ENCODE measurements around the gene TMEM233. TPM values are rescaled to one million over a fixed set of nuclear protein-coding genes. Genes with fewer than 3 reads are reported as not detected.

Gene TMEM233
- total RNA-seq, 1 donor from 2014 or later: not detected

DNA sequence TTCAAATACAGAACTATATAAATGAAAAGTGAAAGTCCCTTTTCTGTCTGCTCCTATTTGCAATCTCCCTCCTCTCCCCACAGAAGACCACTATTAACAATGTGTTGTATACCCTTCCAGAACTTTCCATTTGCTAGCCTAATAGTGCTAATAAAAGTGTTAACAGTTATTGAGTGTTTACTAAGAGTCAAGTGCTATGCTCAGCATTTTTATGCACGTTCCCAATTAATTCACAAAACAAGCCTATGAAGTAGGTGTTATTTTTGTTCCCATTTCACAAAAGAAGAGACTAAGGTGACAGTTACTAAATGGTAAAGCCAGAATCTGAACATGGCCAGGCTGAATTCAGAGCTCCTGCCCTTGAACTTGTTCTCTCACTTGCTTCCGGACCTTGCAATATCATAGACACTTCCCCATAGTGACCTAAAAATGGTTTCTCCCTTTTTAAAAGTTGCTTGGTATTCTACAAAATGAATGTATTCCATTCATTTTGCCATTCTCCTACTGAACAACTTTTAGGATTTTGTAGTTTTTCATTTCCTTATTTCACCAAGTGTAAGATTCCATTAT is 72.7 kb downstream of the TMEM233 start:
- TF ChIP-seq, protein P1, sequence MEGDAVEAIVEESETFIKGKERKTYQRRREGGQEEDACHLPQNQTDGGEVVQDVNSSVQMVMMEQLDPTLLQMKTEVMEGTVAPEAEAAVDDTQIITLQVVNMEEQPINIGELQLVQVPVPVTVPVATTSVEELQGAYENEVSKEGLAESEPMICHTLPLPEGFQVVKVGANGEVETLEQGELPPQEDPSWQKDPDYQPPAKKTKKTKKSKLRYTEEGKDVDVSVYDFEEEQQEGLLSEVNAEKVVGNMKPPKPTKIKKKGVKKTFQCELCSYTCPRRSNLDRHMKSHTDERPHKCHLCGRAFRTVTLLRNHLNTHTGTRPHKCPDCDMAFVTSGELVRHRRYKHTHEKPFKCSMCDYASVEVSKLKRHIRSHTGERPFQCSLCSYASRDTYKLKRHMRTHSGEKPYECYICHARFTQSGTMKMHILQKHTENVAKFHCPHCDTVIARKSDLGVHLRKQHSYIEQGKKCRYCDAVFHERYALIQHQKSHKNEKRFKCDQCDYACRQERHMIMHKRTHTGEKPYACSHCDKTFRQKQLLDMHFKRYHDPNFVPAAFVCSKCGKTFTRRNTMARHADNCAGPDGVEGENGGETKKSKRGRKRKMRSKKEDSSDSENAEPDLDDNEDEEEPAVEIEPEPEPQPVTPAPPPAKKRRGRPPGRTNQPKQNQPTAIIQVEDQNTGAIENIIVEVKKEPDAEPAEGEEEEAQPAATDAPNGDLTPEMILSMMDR (IDR thresholded peaks at IDR 0.05): no peak
- Mint-ChIP-seq H3K27ac (ENCODE audit: unreplicated experiment) (no peak overlapping the region), H3K27me3 (ENCODE audit: low read depth) (peaks cover 13% of the 10 kb centered on the region), H3K9me3 (ENCODE audit: low read depth) (no peaks in the 10 kb centered on the region), H3K36me3 (ENCODE audit: low read depth) (peaks cover 1% of the 10 kb centered on the region), H3K4me1 (ENCODE audit: low read depth) (peaks cover 31% of the 10 kb centered on the region), H3K4me3 (ENCODE audit: unreplicated experiment) (no peak overlapping the region)
- no peak for DNase-seq (ENCODE audit: low spot score)

DNA sequence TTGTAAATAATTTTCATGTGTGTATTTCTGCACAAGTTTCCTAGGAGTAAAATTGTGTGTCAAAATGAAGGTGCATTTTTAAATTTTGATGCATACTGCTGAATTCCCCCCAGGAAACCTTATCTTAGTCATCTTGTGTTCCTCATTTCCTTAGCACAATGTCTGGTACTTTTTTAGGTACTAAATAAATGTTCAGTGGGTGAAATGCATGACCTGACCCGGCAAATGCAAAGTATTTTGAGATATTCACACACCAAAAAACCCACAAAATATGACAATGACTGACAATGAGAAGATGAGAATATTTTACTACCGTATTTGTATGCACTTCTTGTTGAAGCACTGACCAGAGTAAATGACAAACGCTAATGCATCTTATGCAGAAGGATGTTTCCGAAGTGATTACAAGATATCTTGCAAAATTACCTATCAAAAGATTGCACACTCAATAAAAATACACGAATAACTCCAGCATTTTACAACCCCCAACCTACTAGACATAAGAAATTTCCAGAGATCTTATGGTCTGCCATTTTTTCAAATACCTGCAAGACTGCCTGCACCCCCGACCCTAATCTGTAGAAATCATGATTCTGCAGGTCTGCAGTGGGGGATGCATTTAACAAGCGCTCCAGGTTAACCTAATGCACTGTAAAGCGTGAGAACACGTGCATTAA is 73.5 kb downstream of the TMEM233 start:
- peaks cover 2% of the 10 kb centered on the region for H3K36me3 Mint-ChIP-seq (ENCODE audit: low read depth)
- peaks cover 9% of the 10 kb centered on the region for H3K27me3 Mint-ChIP-seq (ENCODE audit: low read depth)
- DNase-seq (ENCODE audit: low spot score): no peak
- H3K4me3 Mint-ChIP-seq (ENCODE audit: unreplicated experiment): peak overlapping the region; percentile 87
- no peaks in the 10 kb centered on the region for H3K9me3 Mint-ChIP-seq (ENCODE audit: low read depth)
- TF ChIP-seq, protein P1 (IDR thresholded peaks at IDR 0.05): no peak
- peaks cover 34% of the 10 kb centered on the region for H3K4me1 Mint-ChIP-seq (ENCODE audit: low read depth)
- H3K27ac Mint-ChIP-seq (ENCODE audit: unreplicated experiment): no peak overlapping the region

DNA sequence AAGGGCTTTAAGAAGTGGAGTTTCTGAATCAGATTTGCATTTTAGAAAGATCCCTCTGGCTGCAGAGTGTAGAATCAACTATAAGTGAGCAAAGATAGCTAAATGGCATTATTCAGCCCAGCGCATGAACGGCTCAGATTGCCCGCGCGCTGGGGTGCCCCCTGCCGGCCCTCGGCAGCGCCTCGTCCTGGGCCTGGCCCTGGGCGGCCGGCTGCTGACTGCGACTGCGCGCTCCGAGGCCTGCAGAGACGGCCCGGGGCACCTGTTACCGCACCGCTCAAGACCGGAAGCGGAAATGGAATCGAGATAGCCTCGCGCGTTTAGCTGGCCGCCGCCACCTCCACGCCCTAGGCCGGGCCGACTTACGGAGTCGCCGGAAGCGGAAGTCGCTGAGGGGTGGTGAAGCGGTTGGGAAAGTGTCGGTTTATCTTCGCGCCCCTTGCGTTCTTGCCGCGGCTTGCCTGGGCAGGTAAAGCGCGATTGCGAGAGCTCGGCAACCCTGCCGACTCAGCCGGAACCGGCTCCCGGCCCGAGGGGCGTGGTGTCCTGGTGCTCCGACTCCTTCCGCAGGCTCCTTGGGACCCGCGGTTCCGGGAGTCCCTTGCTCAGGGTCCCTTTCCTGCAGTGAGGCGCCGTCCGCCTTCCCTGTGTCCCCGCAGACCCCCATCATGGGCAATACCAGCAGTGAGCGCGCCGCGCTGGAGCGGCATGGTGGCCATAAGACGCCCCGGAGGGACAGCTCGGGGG is 74.2 kb downstream of the TMEM233 start, which contains the start of gene PRKAB1:
PRKAB1 (plus strand) TSS at position 557 of the 747 bp plus-strand sequence; CDS start at position 669, 112 bp downstream.
- peaks cover 34% of the 10 kb centered on the region for H3K4me1 Mint-ChIP-seq (ENCODE audit: low read depth)
- H3K9me3 Mint-ChIP-seq (ENCODE audit: low read depth): no peaks in the 10 kb centered on the region
- TF ChIP-seq, protein P1 (IDR thresholded peaks at IDR 0.05): peak; percentile 99
- H3K4me3 Mint-ChIP-seq (ENCODE audit: unreplicated experiment): peak within 1 kb of the TSS; percentile 87
- peak within 1 kb of the TSS; percentile 47 for H3K27ac Mint-ChIP-seq (ENCODE audit: unreplicated experiment)
- H3K36me3 Mint-ChIP-seq (ENCODE audit: low read depth): peaks cover 6% of the 10 kb centered on the region
- peak; percentile 99 for DNase-seq (ENCODE audit: low spot score)
- peaks cover 2% of the 10 kb centered on the region for H3K27me3 Mint-ChIP-seq (ENCODE audit: low read depth)

DNA sequence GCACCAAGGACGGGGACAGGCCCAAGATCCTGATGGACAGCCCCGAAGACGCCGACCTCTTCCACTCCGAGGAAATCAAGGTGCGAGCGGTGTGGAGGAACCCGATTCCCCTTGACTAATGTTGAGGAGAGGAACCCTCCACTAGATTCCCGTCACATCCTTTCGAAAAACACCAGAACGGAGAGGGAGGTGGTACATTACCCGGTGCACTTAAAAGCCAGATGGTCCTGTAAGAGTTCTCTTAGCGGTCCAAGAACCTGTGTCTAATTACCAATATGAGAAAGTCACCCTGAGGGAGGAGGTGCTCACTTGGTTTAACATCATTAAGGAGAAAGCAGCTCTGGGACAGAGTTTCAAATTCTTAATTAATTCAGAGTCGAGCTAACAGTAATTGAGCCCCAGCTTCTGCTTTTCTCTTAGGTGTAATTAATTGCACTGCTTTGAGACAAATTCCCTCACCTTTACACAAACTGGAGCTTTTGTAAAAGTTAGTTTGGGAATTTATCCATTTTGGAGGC is 74.8 kb downstream of the TMEM233 start:
- peak overlapping the region; percentile 87 for H3K4me3 Mint-ChIP-seq (ENCODE audit: unreplicated experiment)
- no peak for DNase-seq (ENCODE audit: low spot score)
- peaks cover 7% of the 10 kb centered on the region for H3K36me3 Mint-ChIP-seq (ENCODE audit: low read depth)
- TF ChIP-seq, protein P1 (IDR thresholded peaks at IDR 0.05): no peak
- H3K4me1 Mint-ChIP-seq (ENCODE audit: low read depth): peaks cover 34% of the 10 kb centered on the region
- H3K27me3 Mint-ChIP-seq (ENCODE audit: low read depth): peaks cover 2% of the 10 kb centered on the region
- no peaks in the 10 kb centered on the region for H3K9me3 Mint-ChIP-seq (ENCODE audit: low read depth)
- H3K27ac Mint-ChIP-seq (ENCODE audit: unreplicated experiment): peak overlapping the region; percentile 47

Measured in chondrocyte (in vitro differentiated cells).